Measurements from ENCODE around the gene LDB2.

- TF ChIP-seq POLR2A (IDR thresholded peaks at IDR 0.05; ENCODE audit: low read length) (no peak), GATA1 (IDR thresholded peaks at IDR 0.05; ENCODE audit: low read depth, low read length) (no peak)
These were observed 39.4 kb downstream of the LDB2 start for GRCh38 chr4:16859031-16859430.

Data from erythroblast (primary cell).